ENCODE data around the gene CIDEB. TPM values are rescaled to one million over a fixed set of nuclear protein-coding genes. Genes with fewer than 3 reads are reported as not detected.
A peak's percentile ranks its signal among the peaks of the same experiment; 100 is the strongest.

CIDEB gene
- total and polyA plus RNA-seq, 2 of the 13 experiments (the other 11 are each of a cell fraction or from before 2014, with no cell fraction given) = 35.8 to 110 TPM

DNA sequence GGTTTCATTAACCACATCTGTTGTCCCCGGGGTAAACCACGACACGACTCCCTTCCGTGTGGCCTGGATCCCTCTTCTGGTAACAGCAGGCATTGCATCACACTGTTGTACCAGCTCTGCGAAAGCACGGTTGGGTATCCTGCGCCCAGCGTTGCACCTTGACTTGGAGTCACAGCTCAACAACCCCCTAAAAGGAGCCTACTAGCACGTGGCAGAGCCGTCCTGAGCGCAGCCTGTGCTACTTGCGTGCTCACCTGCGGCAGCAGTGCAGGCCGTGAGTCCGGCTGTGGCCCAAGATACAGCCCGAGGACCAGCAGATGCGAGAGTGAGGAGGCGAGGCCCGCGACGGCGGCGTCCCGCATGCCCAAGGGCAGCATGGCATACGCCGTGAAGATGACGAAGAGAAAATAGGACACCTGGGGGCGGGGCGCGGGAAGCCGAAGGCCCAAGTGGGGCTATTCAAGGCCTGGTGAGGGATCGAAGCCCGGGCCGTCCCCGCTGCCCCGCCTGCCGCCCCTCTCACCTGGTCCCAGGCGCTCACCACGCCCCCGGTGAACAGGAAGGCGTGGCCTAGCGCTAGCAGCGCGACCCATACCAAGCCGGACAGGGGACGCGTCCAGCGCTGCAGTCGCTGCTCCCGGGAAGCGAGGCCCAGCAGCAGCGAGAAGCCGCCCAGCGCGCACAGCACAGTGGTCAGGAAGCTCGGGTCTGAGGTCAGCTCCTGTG is 24.7 kb upstream of the CIDEB start (continued):
- TF ChIP-seq GTF3A (CRISPR knock-in tag; conservative IDR thresholded peaks at IDR 0.05) (peak; percentile 99), ZMYM2 (CRISPR knock-in tag; IDR thresholded peaks at IDR 0.05) (peak; percentile 91), CBFB (CRISPR knock-in tag; IDR thresholded peaks at IDR 0.05) (peak; percentile 89; the same call in 1 of the 2 replicates), SUZ12 (IDR thresholded peaks at IDR 0.05; ENCODE audit: low read depth, low read length) (no peak), ZMYM4 (CRISPR knock-in tag; IDR thresholded peaks at IDR 0.05) (peak; percentile 77), ZNF546 (CRISPR knock-in tag; conservative IDR thresholded peaks at IDR 0.05) (peak; percentile 94), ZNF674 (CRISPR knock-in tag; IDR thresholded peaks at IDR 0.05; ENCODE audit: low read depth) (peak; percentile 91; the same call in 1 of the 2 replicates), ZNF468 (CRISPR knock-in tag; IDR thresholded peaks at IDR 0.05) (no peak), ZNF879 (CRISPR knock-in tag; IDR thresholded peaks at IDR 0.05) (peak; percentile 89; the same call in 1 of the 2 replicates), DDIT3 (CRISPR knock-in tag; IDR thresholded peaks at IDR 0.05) (no peak), FOXA1 (IDR thresholded peaks at IDR 0.05) (no peak), FOXA1 (CRISPR knock-in tag; IDR thresholded peaks at IDR 0.05) (no peak), ELF4 (CRISPR knock-in tag; IDR thresholded peaks at IDR 0.05; ENCODE audit: borderline replicate concordance) (no peak), NBN (conservative IDR thresholded peaks at IDR 0.05) (no peak), GATA4 (IDR thresholded peaks at IDR 0.05; ENCODE audit: borderline replicate concordance, low read depth) (no peak), SRY (CRISPR knock-in tag; IDR thresholded peaks at IDR 0.05) (peak; percentile 95), CC2D1A (CRISPR knock-in tag; IDR thresholded peaks at IDR 0.05) (no peak), FOXO1 (CRISPR knock-in tag; IDR thresholded peaks at IDR 0.05) (peak; percentile 86), HMGXB4 (CRISPR knock-in tag; IDR thresholded peaks at IDR 0.05; ENCODE audit: borderline replicate concordance in 1 of 2, low read depth in 1 of 2) (peak; percentile 91 to 94), ZNF639 (CRISPR knock-in tag; conservative IDR thresholded peaks at IDR 0.05) (peak; percentile 80; the same call in 1 of the 2 replicates), ZFX (CRISPR knock-in tag; IDR thresholded peaks at IDR 0.05; ENCODE audit: low read depth) (peak; percentile 89), MYNN (CRISPR knock-in tag; IDR thresholded peaks at IDR 0.05; ENCODE audit: low read depth) (no peak; the same call in none of the 2 replicates)
- TF ChIP-seq, protein P1, sequence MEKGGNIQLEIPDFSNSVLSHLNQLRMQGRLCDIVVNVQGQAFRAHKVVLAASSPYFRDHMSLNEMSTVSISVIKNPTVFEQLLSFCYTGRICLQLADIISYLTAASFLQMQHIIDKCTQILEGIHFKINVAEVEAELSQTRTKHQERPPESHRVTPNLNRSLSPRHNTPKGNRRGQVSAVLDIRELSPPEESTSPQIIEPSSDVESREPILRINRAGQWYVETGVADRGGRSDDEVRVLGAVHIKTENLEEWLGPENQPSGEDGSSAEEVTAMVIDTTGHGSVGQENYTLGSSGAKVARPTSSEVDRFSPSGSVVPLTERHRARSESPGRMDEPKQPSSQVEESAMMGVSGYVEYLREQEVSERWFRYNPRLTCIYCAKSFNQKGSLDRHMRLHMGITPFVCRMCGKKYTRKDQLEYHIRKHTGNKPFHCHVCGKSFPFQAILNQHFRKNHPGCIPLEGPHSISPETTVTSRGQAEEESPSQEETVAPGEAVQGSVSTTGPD (CRISPR knock-in tag; IDR thresholded peaks at IDR 0.05) = no peak

Measured in HepG2 (cell line).